B cell (primary cell): ENCODE data around the gene CDC26. TPM values are rescaled to one million over a fixed set of nuclear protein-coding genes. Genes with fewer than 3 reads are reported as not detected.

ENCODE experiments used
- ATAC-seq: fragments of 200-7000 bp; cut with Tn5 transposase; one replicate; pipeline ENCODE4 v1.10.0; 2021; ENCODE audit warnings: low read depth, mild to moderate bottlenecking, moderate number of reproducible peaks, moderate library complexity
- CTCF ChIA-PET: fragments of 350-600 bp; sonication (Branson Sonifier 250); formaldehyde crosslinking; loops from one replicate; lab custom pipeline; 2021; ENCODE audit warnings: antibody characterized with exemption, inconsistent platforms; lab: Charles Lee
- POLR2A ChIA-PET: fragments of 350-600 bp; sonication (Branson Sonifier 250); formaldehyde crosslinking; loops from one replicate; lab custom pipeline; 2021; ENCODE audit warnings: antibody characterized with exemption; lab: Charles Lee
- DNase-seq: peaks from one replicate; pipeline ENCODE4 v3.0.0; 2013
- H2AFZ ChIP-seq: 2 replicates; pipeline ENCODE4 v1.6.1; 2012; ENCODE audit warnings: mild to moderate bottlenecking, low read depth, low read length; ENCODE audit not compliant: insufficient read depth, poor library complexity, severe bottlenecking
- H3K27ac ChIP-seq, 2 donors: 1 replicate in 1 of 2; 2 replicates in 1 of 2; pipeline ENCODE4 v1.5.1; 2012 to 2013; ENCODE audit warnings: low read length in 2 of 2, mild to moderate bottlenecking in 2 of 2, moderate library complexity in 1 of 2
- H3K27me3 ChIP-seq, 4 experiments: fragments of 200-600 bp in 1 of 4; sonication (generic) in 1 of 4; replicated peaks in 1 of 4; 1 replicate in 2 of 4; 2 replicates in 2 of 4; pipeline versions ENCODE4 v1.6.1 to v1.7.0; 2013 to 2016; ENCODE audit warnings: low read length in 3 of 4, mild to moderate bottlenecking in 2 of 4, mixed read lengths in 1 of 4, moderate library complexity in 1 of 4; ENCODE audit not compliant: insufficient read depth in 4 of 4, control insufficient read depth in 3 of 4; ENCODE audit errors: control extremely low read depth in 1 of 4
- H3K36me3 ChIP-seq, 2 experiments: replicated peaks in 1 of 2; 1 replicate in 1 of 2; 2 replicates in 1 of 2; pipeline versions ENCODE4 v1.6.1 to v1.7.1; 2013; ENCODE audit warnings: low read length in 1 of 2; ENCODE audit not compliant: insufficient read depth in 2 of 2, control insufficient read depth in 1 of 2; ENCODE audit errors: control extremely low read depth in 1 of 2, extremely low read depth in 1 of 2
- H3K4me1 ChIP-seq, 2 donors: fragments of 200-600 bp in 1 of 2; sonication (generic) in 1 of 2; 1 replicate in 1 of 2; 2 replicates in 1 of 2; pipeline versions ENCODE4 v1.5.1 to v1.6.1; 2013 to 2017; ENCODE audit warnings: low read length in 2 of 2; ENCODE audit not compliant: control insufficient read depth in 2 of 2, insufficient read depth in 2 of 2
- H3K4me2 ChIP-seq: replicated peaks from 2 replicates; pipeline ENCODE3; 2012; ENCODE audit warnings: mild to moderate bottlenecking, low read depth, low read length; ENCODE audit not compliant: poor library complexity, severe bottlenecking
- H3K4me3 ChIP-seq, 5 experiments: fragments of 200-600 bp in 1 of 5; sonication (generic) in 1 of 5; 1 replicate in 3 of 5; 2 replicates in 2 of 5; pipeline versions ENCODE4 v1.5.1 to v1.7.0; 2011 to 2016; ENCODE audit warnings: low read length in 4 of 5, mild to moderate bottlenecking in 4 of 5, low read depth in 2 of 5, control low read depth in 1 of 5, moderate library complexity in 1 of 5; ENCODE audit not compliant: insufficient read depth in 1 of 5; ENCODE audit errors: control extremely low read depth in 1 of 5, extremely low read depth in 1 of 5
- H3K79me2 ChIP-seq: fragments of 200-600 bp; sonication (generic); one replicate; pipeline ENCODE4 v1.6.0; 2016; ENCODE audit warnings: low read length; ENCODE audit not compliant: control insufficient read depth, insufficient read depth
- H3K9ac ChIP-seq: fragments of 200-600 bp; sonication (generic); 2 replicates; pipeline ENCODE4 v1.6.1; 2017; ENCODE audit warnings: mild to moderate bottlenecking, low read length, moderate library complexity
- H3K9me3 ChIP-seq, 3 donors: one replicate each; pipeline versions ENCODE4 v1.6.1 to v1.7.1; 2013; ENCODE audit warnings: low read length in 2 of 3; ENCODE audit not compliant: control insufficient read depth in 2 of 3, insufficient read depth in 1 of 3; ENCODE audit errors: control extremely low read depth in 1 of 3
- H4K20me1 ChIP-seq: 2 replicates; pipeline ENCODE4 v1.6.0; 2012; ENCODE audit warnings: mild to moderate bottlenecking, low read length; ENCODE audit not compliant: insufficient read depth, control insufficient read depth, poor library complexity, severe bottlenecking
- H3K27ac Mint-ChIP-seq: one replicate; pipeline ENCODE4 v1.8.0; 2021; ENCODE audit warnings: mixed read lengths
- H3K27me3 Mint-ChIP-seq: one replicate; pipeline ENCODE4 v1.8.0; 2021; ENCODE audit warnings: mixed read lengths
- H3K4me1 Mint-ChIP-seq: one replicate; pipeline ENCODE4 v1.8.0; 2021; ENCODE audit warnings: mixed read lengths
- H3K4me3 Mint-ChIP-seq: one replicate; pipeline ENCODE4 v1.8.0; 2021; ENCODE audit warnings: mixed read lengths
- H3K9me3 Mint-ChIP-seq: one replicate; pipeline ENCODE4 v1.8.0; 2022; ENCODE audit warnings: mixed read lengths; ENCODE audit not compliant: insufficient read depth
- EZH2 ChIP-seq: IDR thresholded peaks from 2 replicates; pipeline ENCODE4 v1.6.1; 2012; ENCODE audit warnings: borderline replicate concordance, low read depth, mild to moderate bottlenecking, moderate library complexity, low read length; ENCODE audit not compliant: insufficient read depth, poor library complexity, severe bottlenecking
- WGBS: methylation state at CpG from one replicate; pipeline ENCODE4 v1.1.5; 2013; ENCODE audit warnings: missing lambda C conversion rate; ENCODE audit not compliant: insufficient coverage; 5-methylcytosine and 5-hydroxymethylcytosine counted together
- intact Hi-C: fragments of 100-400 bp; cut with micrococcal nuclease; formaldehyde crosslinking; loops from one replicate; pipeline ENCODE4 v1.10.0; 2022
- polyA plus RNA-seq: library from polyadenylated mRNA; depleted of rRNA; stranded (reverse); fragments of >200 nt; gene quantifications from 2 replicates; pipeline ENCODE4 v1.2.3, GENCODE V29; 2012
- total RNA-seq, 2 donors: library from RNA; stranded (reverse); fragments of 120-200 nt in 1 of 2; gene quantifications; 1 replicate in 1 of 2; 2 replicates in 1 of 2; pipeline versions ENCODE4 v1.2.3 to v1.2.4, GENCODE V29; 2013 to 2022
- TF ChIP-seq, protein P1 (sequence below): fragments of 200-600 bp; IDR thresholded peaks from one replicate; pipeline ENCODE4 v1.8.0; 2022; ENCODE audit warnings: antibody characterized with exemption, mild to moderate bottlenecking

The CDC26 gene
- total and polyA plus RNA-seq, 2 donors (not counting 1 experiment from before 2014, with no cell fraction given) = 14.8 to 32.9 TPM

- Histone ChIP-seq H3K36me3 (no peaks in the 10 kb centered on the region), H3K4me1 (no peaks in the 10 kb centered on the region), H3K27me3 (peaks cover 0 to 5% (median 0%) of the 10 kb centered on the region in 4 experiments), H3K9me3 (no peaks in the 10 kb centered on the region), H3K4me3 (no peak overlapping the region), H3K4me2 (no peak overlapping the region), H2AFZ (no peak overlapping the region), H3K79me2 (no peaks in the 10 kb centered on the region), H3K9ac (no peak overlapping the region), H3K27ac (no peak overlapping the region), H4K20me1 (no peaks in the 10 kb centered on the region)
- ChIA-PET POLR2A (no interaction called here), CTCF (interaction anchor here (0.7 kb wide), 1 partner anchor 10 kb away, joined by 5 read pairs; no protein-coding TSS in a partner anchor)
- 54% methylated on average over 5 of the region's 8 CpGs for WGBS
- DNase-seq = no peak
- no peak overlapping the region for H3K4me3 Mint-ChIP-seq
- no peaks in the 10 kb centered on the region for H3K4me1 Mint-ChIP-seq
- no peak for ATAC-seq
- no peaks in the 10 kb centered on the region for H3K9me3 Mint-ChIP-seq
- H3K27me3 Mint-ChIP-seq = peaks cover 27% of the 10 kb centered on the region
- intact Hi-C loops = no loop called here
- H3K27ac Mint-ChIP-seq = no peak overlapping the region
- no peak for TF ChIP-seq EZH2
- TF ChIP-seq, protein P1, sequence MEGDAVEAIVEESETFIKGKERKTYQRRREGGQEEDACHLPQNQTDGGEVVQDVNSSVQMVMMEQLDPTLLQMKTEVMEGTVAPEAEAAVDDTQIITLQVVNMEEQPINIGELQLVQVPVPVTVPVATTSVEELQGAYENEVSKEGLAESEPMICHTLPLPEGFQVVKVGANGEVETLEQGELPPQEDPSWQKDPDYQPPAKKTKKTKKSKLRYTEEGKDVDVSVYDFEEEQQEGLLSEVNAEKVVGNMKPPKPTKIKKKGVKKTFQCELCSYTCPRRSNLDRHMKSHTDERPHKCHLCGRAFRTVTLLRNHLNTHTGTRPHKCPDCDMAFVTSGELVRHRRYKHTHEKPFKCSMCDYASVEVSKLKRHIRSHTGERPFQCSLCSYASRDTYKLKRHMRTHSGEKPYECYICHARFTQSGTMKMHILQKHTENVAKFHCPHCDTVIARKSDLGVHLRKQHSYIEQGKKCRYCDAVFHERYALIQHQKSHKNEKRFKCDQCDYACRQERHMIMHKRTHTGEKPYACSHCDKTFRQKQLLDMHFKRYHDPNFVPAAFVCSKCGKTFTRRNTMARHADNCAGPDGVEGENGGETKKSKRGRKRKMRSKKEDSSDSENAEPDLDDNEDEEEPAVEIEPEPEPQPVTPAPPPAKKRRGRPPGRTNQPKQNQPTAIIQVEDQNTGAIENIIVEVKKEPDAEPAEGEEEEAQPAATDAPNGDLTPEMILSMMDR = no peak
Measured at GRCh38 chr9:113299800-113300292, 24.5 kb upstream of the CDC26 start.

- intact Hi-C loops = no loop called here
- no peak overlapping the region for H3K27ac ChIP-seq
Measured at GRCh38 chr9:113298924-113299770, 23.8 kb upstream of the CDC26 start.

More at GRCh38 chr9:113298924-113299770, 23.8 kb upstream of the CDC26 start:
- Histone ChIP-seq H3K79me2 (no peaks in the 10 kb centered on the region), H4K20me1 (no peaks in the 10 kb centered on the region), H2AFZ (no peak overlapping the region), H3K4me3 (no peak overlapping the region), H3K27me3 (peaks cover 0 to 5% (median 0%) of the 10 kb centered on the region in 4 experiments), H3K36me3 (no peaks in the 10 kb centered on the region), H3K4me1 (no peaks in the 10 kb centered on the region), H3K9ac (no peak overlapping the region), H3K9me3 (no peaks in the 10 kb centered on the region), H3K4me2 (no peak overlapping the region)
- 87% methylated on average over 11 of the region's 15 CpGs for WGBS
- H3K4me1 Mint-ChIP-seq = no peaks in the 10 kb centered on the region
- no peak overlapping the region for H3K27ac Mint-ChIP-seq
- ChIA-PET POLR2A (no interaction called here), CTCF (interaction anchor here (0.7 kb wide), 1 partner anchor 9 kb away, joined by 5 read pairs; no protein-coding TSS in a partner anchor)
- peaks cover 27% of the 10 kb centered on the region for H3K27me3 Mint-ChIP-seq
- H3K9me3 Mint-ChIP-seq = no peaks in the 10 kb centered on the region
- H3K4me3 Mint-ChIP-seq = no peak overlapping the region
- ATAC-seq (no peak), DNase-seq (no peak)
- no peak for TF ChIP-seq EZH2
- TF ChIP-seq, protein P1 = no peak
